ENCODE measurements around the gene RNF2. TPM values are rescaled to one million over a fixed set of nuclear protein-coding genes. Genes with fewer than 3 reads are reported as not detected.
"Not testable (repeated sequence)": the region's sequence is repeated elsewhere in the genome, so short reads cannot be mapped to it uniquely, and the experiment has no call there.

The RNF2 gene
- total RNA-seq, 2 experiments from 2014 or later, result 18.6 to 22.5 TPM

DNA sequence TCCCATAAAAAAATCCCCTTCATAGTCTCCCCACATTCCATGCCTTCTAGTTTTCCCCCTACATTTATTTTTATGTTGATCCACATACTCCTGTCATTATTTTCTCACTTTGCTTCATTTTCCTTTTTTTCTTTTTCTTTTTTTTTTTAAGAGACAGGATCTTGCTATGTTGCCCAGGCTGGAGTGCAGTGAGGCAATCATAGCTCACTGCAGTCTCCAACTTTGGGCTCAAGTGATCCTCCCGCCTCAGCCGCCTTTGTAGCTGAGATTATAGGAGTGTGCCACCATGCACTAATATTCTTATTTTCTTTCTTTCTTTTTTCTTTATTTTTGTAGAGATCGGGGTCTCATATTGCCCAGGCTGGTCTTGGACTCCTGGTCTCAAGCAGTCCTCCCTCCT is 7.8 kb downstream of the RNF2 start:
- no peak overlapping the region for H3K27ac Mint-ChIP-seq
- DNase-seq (no peak), ATAC-seq (no peak)
- H3K36me3 Mint-ChIP-seq (ENCODE audit: low read depth), result peaks cover 8% of the 10 kb centered on the region
- POLR2A ChIA-PET, result no interaction called here
- no peaks in the 10 kb centered on the region for H3K9me3 Mint-ChIP-seq (ENCODE audit: insufficient read depth)
- CTCF ChIA-PET, result interaction anchor here (0.6 kb wide), 1 partner anchor 9 kb away, joined by 3 read pairs; no protein-coding TSS in a partner anchor
- H3K4me1 Mint-ChIP-seq (ENCODE audit: low read depth), result peaks cover 10% of the 10 kb centered on the region
- no peaks in the 10 kb centered on the region for H3K27me3 Mint-ChIP-seq (ENCODE audit: low read depth)
- no peak overlapping the region for H3K4me3 Mint-ChIP-seq

DNA sequence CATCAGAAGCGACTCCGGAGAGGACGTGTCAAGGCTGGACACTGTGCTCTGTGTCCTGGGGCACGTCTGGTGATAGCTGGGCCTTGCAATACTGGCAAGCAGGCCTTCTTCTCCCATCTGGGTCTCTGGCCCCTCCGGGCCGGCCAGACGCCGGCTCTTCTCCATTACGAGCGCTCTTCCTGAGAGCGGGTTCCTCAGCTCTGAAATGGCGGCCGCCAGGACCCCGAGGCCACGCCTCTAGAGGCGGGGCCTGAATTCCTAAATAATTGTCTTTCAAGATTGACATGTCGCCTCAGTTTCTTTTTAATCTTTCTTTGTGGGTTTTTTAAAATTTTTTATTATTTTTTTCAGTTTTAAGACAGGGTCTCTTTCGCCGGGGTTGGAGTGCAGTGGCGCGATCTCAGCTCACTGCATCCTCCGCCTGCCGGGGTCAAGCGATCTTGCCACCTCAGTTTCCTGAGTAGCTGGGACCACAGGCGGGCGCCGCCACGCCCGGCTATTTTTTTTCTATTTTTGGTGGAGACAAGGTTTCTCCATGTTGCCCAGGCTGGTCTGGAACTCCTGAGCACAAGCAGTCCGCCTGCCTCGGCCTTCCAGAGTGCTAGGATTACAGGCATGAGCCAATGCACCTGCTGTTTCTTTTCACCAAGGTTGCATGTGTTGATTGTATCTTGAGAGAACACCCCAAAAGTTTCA is 9.2 kb downstream of the RNF2 start:
- Mint-ChIP-seq H3K4me1 (ENCODE audit: low read depth) (peaks cover 11% of the 10 kb centered on the region), H3K4me3 (no peak overlapping the region), H3K27ac (no peak overlapping the region), H3K36me3 (ENCODE audit: low read depth) (peaks cover 9% of the 10 kb centered on the region), H3K9me3 (ENCODE audit: insufficient read depth) (no peaks in the 10 kb centered on the region), H3K27me3 (ENCODE audit: low read depth) (no peaks in the 10 kb centered on the region)
- CTCF ChIA-PET, result no interaction called here
- no peak for ATAC-seq
- POLR2A ChIA-PET, result no interaction called here
- no peak for DNase-seq

DNA sequence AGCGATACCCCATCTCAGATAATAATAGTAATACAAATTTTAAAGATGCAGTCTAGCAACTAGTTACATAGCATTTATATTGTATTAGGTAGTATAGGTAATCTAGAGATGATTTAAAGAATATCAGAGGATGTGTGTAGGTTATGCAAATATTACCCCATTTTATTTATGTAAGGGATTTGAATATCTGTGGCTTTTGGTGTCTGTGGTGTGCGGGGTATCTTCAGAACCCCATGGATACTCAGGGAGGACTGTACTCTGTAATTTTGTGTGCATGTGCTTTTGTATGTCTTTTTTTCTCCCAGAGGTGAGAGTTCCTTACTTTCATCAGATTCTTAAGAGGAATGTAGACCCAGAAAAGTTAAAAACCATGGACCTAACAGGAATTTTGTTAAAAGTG is 12.8 kb downstream of the RNF2 start:
- ChIA-PET CTCF (interaction anchor here (1.2 kb wide), 1 partner anchor 112 kb away, joined by 4 read pairs; no protein-coding TSS in a partner anchor), POLR2A (no interaction called here)
- peaks cover 19% of the 10 kb centered on the region for H3K4me1 Mint-ChIP-seq (ENCODE audit: low read depth)
- peaks cover 12% of the 10 kb centered on the region for H3K36me3 Mint-ChIP-seq (ENCODE audit: low read depth)
- ATAC-seq (no peak), DNase-seq (no peak)
- no peaks in the 10 kb centered on the region for H3K27me3 Mint-ChIP-seq (ENCODE audit: low read depth)
- H3K9me3 Mint-ChIP-seq (ENCODE audit: insufficient read depth), result no peaks in the 10 kb centered on the region
- no peak overlapping the region for H3K4me3 Mint-ChIP-seq
- H3K27ac Mint-ChIP-seq, result no peak overlapping the region

DNA sequence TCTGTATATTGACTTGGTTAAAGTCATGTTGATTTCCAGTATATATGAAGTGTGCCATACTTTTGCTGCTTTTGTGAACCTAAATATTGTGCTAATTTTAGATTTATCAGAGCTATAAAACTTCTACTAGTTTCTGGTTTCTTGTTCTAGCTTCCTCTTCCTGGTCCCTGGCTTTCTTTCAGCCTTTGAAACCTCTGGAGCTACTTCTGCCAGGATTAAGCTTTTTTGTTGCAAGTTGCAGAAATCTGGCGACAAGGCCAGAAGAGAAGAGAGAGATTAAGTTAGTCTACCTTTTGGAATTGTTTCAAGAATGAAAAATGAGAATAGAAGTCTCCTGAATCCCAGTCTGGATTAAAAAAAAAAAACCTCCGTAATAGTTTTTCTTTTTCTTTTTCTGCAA is 13.5 kb downstream of the RNF2 start:
- Mint-ChIP-seq H3K9me3 (ENCODE audit: insufficient read depth) (no peaks in the 10 kb centered on the region), H3K27ac (no peak overlapping the region), H3K4me3 (no peak overlapping the region), H3K27me3 (ENCODE audit: low read depth) (no peaks in the 10 kb centered on the region), H3K36me3 (ENCODE audit: low read depth) (peaks cover 15% of the 10 kb centered on the region), H3K4me1 (ENCODE audit: low read depth) (peaks cover 17% of the 10 kb centered on the region)
- DNase-seq (no peak), ATAC-seq (no peak)
- ChIA-PET CTCF (interaction anchor here (1.2 kb wide), 1 partner anchor 111 kb away, joined by 4 read pairs; no protein-coding TSS in a partner anchor), POLR2A (no interaction called here)

DNA sequence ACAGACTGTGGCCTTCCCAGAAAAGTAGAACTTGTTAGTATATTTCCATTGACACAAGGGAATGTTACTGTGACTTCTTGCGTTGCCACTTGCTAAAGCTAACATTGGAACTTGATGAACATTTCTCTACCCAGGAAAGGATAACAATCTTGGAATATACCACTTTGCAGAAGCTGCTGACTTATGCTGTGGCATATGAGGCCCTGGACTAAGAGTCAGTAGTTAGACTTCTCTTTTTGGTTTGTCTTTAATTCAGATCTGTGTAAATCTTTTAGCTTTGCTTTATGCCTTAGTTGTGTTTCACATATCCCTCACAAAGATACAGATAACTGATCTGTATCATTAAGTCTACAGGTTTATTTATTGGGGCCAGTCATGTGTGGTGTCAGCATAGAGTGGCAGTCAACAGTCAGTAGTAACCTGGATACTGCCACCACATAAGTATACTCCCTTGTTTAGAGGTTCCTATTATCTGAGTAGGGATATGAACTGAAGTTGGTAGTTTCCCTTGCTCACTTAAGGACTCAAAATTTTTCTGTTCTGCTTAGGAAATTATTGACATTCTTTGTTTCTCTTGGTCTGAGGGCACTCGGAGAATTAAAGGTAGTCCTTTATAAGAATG is 14.7 kb downstream of the RNF2 start:
- CTCF ChIA-PET, result no interaction called here
- DNase-seq (no peak), ATAC-seq (no peak)
- POLR2A ChIA-PET, result no interaction called here
- H3K36me3 Mint-ChIP-seq (ENCODE audit: low read depth), result peaks cover 16% of the 10 kb centered on the region
- no peaks in the 10 kb centered on the region for H3K27me3 Mint-ChIP-seq (ENCODE audit: low read depth)
- H3K4me3 Mint-ChIP-seq, result no peak overlapping the region
- H3K4me1 Mint-ChIP-seq (ENCODE audit: low read depth), result peaks cover 17% of the 10 kb centered on the region
- no peaks in the 10 kb centered on the region for H3K9me3 Mint-ChIP-seq (ENCODE audit: insufficient read depth)
- no peak overlapping the region for H3K27ac Mint-ChIP-seq

DNA sequence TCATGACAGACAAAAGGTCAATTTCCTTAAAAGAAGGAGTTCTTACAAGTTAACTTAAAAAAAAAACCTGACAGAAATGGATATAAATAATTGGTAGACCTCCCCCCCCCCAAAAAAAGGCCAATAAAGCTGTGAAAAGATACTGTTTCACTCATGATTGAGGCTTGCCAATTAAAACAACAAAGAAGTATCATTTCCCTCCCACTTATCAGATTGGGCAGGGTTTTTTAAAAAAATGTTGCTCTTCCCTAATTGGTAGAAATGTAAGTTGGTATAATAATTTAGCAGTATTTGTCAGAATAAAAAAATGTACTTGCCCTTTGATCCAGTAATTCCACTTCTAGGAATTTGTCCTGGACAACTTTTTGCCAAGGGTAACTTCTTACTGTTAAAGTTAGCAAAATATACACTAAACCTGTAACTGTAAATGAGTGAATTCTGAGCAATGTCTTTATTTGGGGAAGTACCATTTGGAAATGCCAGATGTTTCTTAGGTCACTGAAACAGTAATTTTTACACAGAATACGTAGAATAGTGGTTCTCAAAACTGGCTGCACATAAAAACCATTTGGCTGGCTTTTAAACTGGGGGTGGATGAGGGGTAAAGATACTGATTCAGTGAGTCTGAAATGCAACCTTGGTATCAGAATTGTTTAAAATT is 17.5 kb downstream of the RNF2 start:
- H3K4me1 Mint-ChIP-seq (ENCODE audit: low read depth), result peaks cover 20% of the 10 kb centered on the region
- ChIA-PET POLR2A (interaction anchor here (0.6 kb wide), 1 partner anchor 574 kb away, joined by 6 read pairs; no protein-coding TSS in a partner anchor), CTCF (interaction anchor here (0.7 kb wide), 1 partner anchor 9 kb away, joined by 3 read pairs; no protein-coding TSS in a partner anchor)
- DNase-seq, result no peak
- no peak overlapping the region for H3K4me3 Mint-ChIP-seq
- ATAC-seq, result no peak
- no peak overlapping the region for H3K27ac Mint-ChIP-seq
- peaks cover 29% of the 10 kb centered on the region for H3K36me3 Mint-ChIP-seq (ENCODE audit: low read depth)
- H3K9me3 Mint-ChIP-seq (ENCODE audit: insufficient read depth), result no peaks in the 10 kb centered on the region
- H3K27me3 Mint-ChIP-seq (ENCODE audit: low read depth), result no peaks in the 10 kb centered on the region

DNA sequence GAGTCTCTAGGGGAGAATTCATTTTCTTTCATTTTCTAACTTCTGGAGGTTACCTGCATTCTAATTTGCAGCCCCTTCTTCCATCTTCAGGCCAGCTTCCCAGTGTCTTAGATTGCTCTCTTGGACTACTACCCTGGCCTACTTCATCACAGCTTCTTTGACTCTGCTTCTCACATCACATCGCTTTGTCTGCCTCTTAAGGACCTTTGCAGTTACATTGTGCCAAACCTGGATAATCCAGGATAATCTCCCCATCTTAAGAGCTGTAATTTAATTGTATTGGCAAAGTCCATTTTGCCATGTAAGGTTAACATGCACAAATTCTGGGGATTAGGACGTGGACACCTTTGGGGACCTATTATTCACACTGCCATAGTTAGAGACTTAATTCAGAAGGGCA is 18.4 kb downstream of the RNF2 start:
- DNase-seq, result no peak
- ATAC-seq, result no peak
- no peak overlapping the region for H3K27ac Mint-ChIP-seq
- H3K4me1 Mint-ChIP-seq (ENCODE audit: low read depth), result peaks cover 19% of the 10 kb centered on the region
- H3K4me3 Mint-ChIP-seq, result no peak overlapping the region
- POLR2A ChIA-PET, result no interaction called here
- no peaks in the 10 kb centered on the region for H3K27me3 Mint-ChIP-seq (ENCODE audit: low read depth)
- CTCF ChIA-PET, result interaction anchor here (1.0 kb wide), 1 partner anchor 107 kb away, joined by 4 read pairs; no protein-coding TSS in a partner anchor
- H3K36me3 Mint-ChIP-seq (ENCODE audit: low read depth), result peaks cover 33% of the 10 kb centered on the region
- no peaks in the 10 kb centered on the region for H3K9me3 Mint-ChIP-seq (ENCODE audit: insufficient read depth)

DNA sequence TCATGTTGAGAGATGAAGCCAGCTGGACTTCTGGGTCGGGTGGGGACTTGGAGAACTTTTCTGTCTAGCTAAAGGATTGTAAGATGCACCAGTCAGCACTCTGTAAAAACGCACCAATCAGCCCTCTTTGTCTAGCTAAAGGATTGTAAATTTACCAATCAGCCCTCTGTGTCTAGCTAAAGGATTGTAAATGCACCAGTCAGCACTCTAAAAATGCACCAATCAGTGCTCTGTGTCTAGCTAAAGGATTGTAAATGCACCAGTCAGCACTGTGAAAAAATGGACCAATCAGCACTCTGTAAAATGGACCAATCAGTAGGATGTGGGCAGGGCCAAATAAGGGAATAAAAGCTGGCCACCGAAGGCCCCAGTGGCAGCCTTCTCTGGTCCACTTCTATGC is 19.6 kb downstream of the RNF2 start:
- CTCF ChIA-PET, result interaction anchor here (1.0 kb wide), 1 partner anchor 105 kb away, joined by 4 read pairs; no protein-coding TSS in a partner anchor

DNA sequence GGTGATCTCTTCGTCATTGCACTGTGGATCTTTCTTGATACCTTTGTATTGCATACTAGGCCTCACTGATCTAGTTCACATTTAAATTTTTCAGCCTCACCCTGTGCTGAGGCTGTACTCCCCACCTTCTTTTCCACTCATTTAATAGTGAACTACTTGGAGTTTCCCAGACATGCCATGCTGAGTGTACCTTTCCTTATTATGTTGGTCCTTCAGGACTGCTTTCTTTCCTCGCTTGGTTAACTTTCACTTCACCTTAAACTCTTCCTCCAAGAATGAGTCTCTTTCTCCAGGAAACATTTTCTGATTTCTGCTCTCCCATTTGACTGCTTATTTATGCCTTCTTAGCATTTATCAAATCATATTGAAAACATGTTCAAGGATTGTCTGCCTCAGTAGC is 20.8 kb downstream of the RNF2 start:
- no peak overlapping the region for H3K4me3 Mint-ChIP-seq
- ChIA-PET CTCF (interaction anchor here (0.9 to 1.3 kb wide), 2 partner anchors 10 to 104 kb away, joined by 3 to 5 read pairs; no protein-coding TSS in a partner anchor), POLR2A (no interaction called here)
- H3K27me3 Mint-ChIP-seq (ENCODE audit: low read depth), result no peaks in the 10 kb centered on the region
- H3K9me3 Mint-ChIP-seq (ENCODE audit: insufficient read depth), result no peaks in the 10 kb centered on the region
- H3K36me3 Mint-ChIP-seq (ENCODE audit: low read depth), result peaks cover 31% of the 10 kb centered on the region
- H3K4me1 Mint-ChIP-seq (ENCODE audit: low read depth), result peaks cover 11% of the 10 kb centered on the region
- DNase-seq (no peak), ATAC-seq (no peak)
- H3K27ac Mint-ChIP-seq, result no peak overlapping the region

More for the DNA sequence above, 19.6 kb downstream of the RNF2 start:
- H3K4me3 Mint-ChIP-seq; H3K27ac Mint-ChIP-seq; H3K27me3 Mint-ChIP-seq (ENCODE audit: low read depth); H3K9me3 Mint-ChIP-seq (ENCODE audit: insufficient read depth); DNase-seq; POLR2A ChIA-PET; ATAC-seq: not testable (repeated sequence)
- peaks cover 31% of the 10 kb centered on the region for H3K36me3 Mint-ChIP-seq (ENCODE audit: low read depth)
- peaks cover 16% of the 10 kb centered on the region for H3K4me1 Mint-ChIP-seq (ENCODE audit: low read depth)

DNA sequence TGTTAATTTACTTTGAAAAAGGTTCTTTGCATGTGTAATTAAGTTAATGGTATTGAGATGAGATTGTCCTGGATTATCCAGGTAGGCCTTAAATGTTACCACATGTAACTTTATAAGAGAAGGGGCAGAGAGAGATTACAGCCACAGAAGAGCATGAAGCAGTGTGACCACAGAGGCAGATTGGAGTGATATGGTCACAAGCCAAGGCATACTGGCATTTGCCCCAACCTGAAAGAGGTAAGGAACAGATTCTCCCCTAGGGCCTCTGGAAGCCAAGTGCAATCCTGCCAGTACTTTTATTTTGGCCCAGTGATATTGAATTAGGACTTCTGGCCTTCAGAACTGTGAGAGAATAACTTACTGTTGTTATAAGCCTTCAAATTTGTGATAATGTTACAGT is 23.0 kb downstream of the RNF2 start:
- H3K4me3 Mint-ChIP-seq, result no peak overlapping the region
- ATAC-seq (no peak), DNase-seq (no peak)
- H3K27me3 Mint-ChIP-seq (ENCODE audit: low read depth), result no peaks in the 10 kb centered on the region
- no peak overlapping the region for H3K27ac Mint-ChIP-seq
- H3K36me3 Mint-ChIP-seq (ENCODE audit: low read depth), result peaks cover 28% of the 10 kb centered on the region
- ChIA-PET CTCF (no interaction called here), POLR2A (no interaction called here)
- no peaks in the 10 kb centered on the region for H3K9me3 Mint-ChIP-seq (ENCODE audit: insufficient read depth)
- H3K4me1 Mint-ChIP-seq (ENCODE audit: low read depth), result peaks cover 5% of the 10 kb centered on the region

DNA sequence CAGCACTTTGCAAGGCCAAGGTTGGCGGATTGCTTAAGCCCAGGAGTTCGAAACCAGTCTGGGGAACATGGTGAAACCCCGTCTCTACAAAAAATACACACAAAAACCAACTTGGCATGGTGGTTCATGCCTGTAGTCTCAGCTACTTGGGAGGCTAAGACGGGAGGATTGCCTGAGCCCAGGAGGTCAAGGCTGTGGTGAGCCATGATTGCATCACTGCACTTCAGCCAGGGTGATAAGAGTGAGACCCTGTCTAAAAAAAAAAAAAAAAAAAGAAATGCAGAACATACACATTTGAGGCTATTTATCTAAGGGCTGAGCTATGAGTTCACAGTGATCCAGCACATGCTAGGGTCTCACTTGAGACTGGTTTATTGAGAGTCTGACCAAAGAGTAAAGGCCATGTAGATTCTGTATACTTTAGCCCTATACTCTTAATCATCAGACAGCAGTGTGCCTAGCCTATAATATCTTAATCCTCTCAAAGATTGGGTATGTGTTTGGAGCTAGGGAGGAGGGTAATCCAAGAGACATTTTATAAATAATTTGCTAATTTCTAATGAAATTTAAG is 23.9 kb downstream of the RNF2 start:
- ATAC-seq (no peak), DNase-seq (no peak)
- no peaks in the 10 kb centered on the region for H3K27me3 Mint-ChIP-seq (ENCODE audit: low read depth)
- H3K36me3 Mint-ChIP-seq (ENCODE audit: low read depth), result peaks cover 26% of the 10 kb centered on the region
- POLR2A ChIA-PET, result no interaction called here
- peaks cover 5% of the 10 kb centered on the region for H3K4me1 Mint-ChIP-seq (ENCODE audit: low read depth)
- no peak overlapping the region for H3K27ac Mint-ChIP-seq
- no peak overlapping the region for H3K4me3 Mint-ChIP-seq
- H3K9me3 Mint-ChIP-seq (ENCODE audit: insufficient read depth), result no peaks in the 10 kb centered on the region
- CTCF ChIA-PET, result no interaction called here

DNA sequence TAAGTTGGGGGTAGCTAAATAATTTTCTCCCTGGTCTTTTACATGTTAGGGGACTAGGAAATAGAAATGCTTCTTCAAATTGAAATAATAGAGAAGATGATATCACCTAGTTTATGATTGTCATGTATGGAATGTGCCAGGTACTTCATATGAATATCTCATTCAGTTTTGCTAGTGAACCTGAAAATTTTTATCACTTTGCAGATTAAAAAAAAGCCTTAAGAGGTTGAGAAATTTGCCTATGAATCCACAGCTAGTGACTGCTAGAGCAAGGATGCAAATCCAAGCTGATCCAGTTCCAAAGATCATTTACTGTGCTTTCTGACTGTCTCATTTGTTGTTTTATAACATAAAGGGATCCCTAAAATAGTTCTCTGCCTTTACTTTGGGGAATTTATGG is 24.7 kb downstream of the RNF2 start:
- DNase-seq (no peak), ATAC-seq (no peak)
- CTCF ChIA-PET, result no interaction called here
- Mint-ChIP-seq H3K9me3 (ENCODE audit: insufficient read depth) (no peaks in the 10 kb centered on the region), H3K4me1 (ENCODE audit: low read depth) (peaks cover 5% of the 10 kb centered on the region), H3K36me3 (ENCODE audit: low read depth) (peaks cover 22% of the 10 kb centered on the region), H3K27me3 (ENCODE audit: low read depth) (no peaks in the 10 kb centered on the region), H3K4me3 (no peak overlapping the region), H3K27ac (no peak overlapping the region)
- POLR2A ChIA-PET, result no interaction called here
